GM19035 (cell line): ENCODE measurements around the gene TCF3.

Experiments
- ATAC-seq: cut with Tn5 transposase; IDR thresholded peaks from one replicate; pipeline ENCODE4 v1.9.1; 2021; ENCODE audit not compliant: unreplicated experiment

Gene TCF3

GRCh38 chr19:1590641-1591397 lies 61.6 kb downstream of the TCF3 start:
- ATAC-seq: no peak

- ATAC-seq: no peak
Observed at GRCh38 chr19:1587872-1588271, 64.5 kb downstream of the TCF3 start.

- ATAC-seq: no peak
Observed at GRCh38 chr19:1585243-1585580, 67.2 kb downstream of the TCF3 start.

DNA sequence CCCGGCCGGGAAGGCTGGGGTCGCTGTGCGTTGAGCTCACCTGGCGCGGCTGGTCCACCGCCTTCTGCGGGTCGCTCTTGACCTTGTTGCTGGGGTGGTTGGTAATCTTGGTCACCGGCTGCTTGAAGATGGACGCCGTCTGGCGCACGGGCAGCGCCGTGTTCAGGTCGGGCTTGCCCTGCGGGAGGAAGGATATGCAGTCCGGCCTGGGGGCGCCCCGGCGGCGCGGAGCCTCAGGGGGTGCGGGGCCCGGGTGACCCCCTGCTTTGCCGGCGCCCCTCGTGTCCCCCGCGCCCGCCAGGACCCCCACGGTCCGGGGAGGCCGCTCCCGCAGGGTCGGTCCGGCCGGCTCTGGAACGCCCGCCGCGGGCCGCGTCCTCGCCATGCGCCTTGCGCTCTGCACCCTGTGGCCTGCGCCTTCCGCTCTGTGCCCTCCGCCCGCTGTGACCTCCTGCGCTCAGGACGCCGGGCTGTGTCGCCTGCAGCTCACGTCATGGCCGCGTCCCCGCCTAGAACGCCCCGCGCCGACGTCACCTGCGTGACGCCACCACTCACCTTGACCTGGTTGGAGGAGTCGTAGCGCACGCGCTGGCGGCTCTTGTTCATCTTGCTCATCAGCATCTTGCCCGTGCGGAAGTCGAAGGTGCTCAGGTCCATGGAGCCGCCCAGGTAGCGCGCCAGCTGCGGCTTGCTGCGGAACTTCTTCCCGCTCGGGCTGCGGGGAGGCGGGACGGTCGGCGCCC lies 67.7 kb downstream of the TCF3 start:
- no peak for ATAC-seq

- ATAC-seq: no peak
Observed at GRCh38 chr19:1582201-1582600, 70.2 kb downstream of the TCF3 start.

- no peak for ATAC-seq
Observed at GRCh38 chr19:1580957-1581356, 71.5 kb downstream of the TCF3 start.

- ATAC-seq: no peak
Observed at GRCh38 chr19:1580382-1580781, 72.0 kb downstream of the TCF3 start.

- no peak for ATAC-seq
Observed at GRCh38 chr19:1579222-1579621, 73.2 kb downstream of the TCF3 start.

GRCh38 chr19:1577929-1578618 lies 74.3 kb downstream of the TCF3 start:
- ATAC-seq: no peak

- no peak for ATAC-seq
Observed at GRCh38 chr19:1577090-1577928, 75.1 kb downstream of the TCF3 start.

- no peak for ATAC-seq
Observed at GRCh38 chr19:1576242-1577089, 75.9 kb downstream of the TCF3 start.

- no peak for ATAC-seq
Observed at GRCh38 chr19:1575323-1576241, 76.8 kb downstream of the TCF3 start.

DNA sequence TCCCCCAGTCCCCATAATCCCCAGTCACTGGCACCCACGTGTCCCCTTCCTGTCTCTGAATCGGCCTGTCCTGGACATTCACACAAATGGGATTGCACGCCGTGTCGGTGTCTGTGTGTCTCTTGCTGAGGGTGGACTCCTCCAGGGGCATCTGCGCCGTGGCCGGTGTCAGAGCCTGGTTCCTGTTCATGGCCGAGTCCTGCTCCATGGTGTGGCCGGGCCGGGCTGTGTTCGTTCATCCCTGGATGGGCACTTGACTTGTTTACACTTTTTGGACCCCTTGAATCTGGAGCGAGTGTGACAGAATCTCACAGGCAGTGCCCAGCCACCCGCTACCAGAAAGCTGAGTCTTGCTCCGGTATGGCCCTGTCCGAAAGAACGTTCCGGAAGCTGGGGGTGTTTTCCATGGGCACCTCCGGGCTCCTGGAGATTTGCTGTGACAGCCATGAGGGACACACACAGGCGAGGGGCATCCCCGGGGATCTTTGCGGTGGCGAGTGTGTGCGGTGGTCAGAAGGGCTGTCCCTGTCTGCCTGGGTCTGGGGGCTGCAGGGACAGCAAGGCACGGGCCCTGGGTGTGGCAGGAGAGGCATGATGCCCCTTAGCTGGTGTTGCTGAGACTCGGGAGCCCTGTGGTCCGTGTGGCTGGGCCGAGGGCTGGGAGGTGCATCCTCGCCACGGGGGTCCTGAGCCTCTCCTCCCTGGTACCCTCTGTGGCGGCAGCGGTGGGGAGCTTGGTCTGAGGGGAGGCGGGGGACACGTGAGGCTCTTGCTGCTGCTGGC lies 77.9 kb downstream of the TCF3 start:
- ATAC-seq: no peak

DNA sequence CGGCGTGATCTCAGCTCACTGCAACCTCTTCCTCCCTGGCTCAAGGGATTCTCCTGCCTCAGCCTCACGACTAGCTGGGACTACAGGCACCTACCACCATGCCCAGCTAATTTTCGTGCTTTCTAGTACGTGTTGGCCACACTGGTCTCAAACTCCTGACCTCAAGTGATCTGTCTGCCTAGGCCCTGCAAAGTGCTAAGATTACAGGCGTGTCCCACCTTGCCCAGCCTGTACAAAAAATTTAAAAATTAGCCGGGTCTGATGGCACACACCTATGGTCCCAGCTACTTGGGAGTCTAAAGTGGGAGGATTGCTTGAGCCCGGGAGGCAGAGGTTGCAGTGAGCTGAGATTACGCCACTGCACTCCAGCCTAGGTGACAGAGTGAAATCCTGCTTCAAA lies 79.6 kb downstream of the TCF3 start:
- ATAC-seq: no peak

- no peak for ATAC-seq
Observed at GRCh38 chr19:1571358-1571757, 81.1 kb downstream of the TCF3 start.

DNA sequence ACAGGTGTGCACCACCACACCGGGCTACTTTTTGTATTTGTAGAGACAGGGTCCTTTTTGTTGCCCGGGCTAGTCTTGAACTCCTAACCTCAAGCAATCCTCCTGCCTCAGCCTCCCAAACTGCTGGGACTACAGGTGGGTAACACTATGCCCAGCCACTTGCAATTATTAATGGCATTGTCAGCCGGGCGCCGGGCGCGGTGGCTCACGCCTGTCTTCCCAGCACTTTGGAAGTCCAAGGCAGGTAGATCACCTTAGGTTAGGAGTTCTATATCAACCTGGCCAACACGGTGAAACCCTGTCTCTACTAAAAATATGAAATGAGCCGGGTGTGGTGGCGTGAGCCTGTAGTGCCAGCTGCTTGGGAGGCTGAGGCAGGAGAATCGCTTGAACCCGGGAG lies 81.6 kb downstream of the TCF3 start:
- no peak for ATAC-seq

GRCh38 chr19:1569997-1570396 lies 82.4 kb downstream of the TCF3 start:
- no peak for ATAC-seq

GRCh38 chr19:1568320-1569019 lies 83.9 kb downstream of the TCF3 start, which contains the start of gene MEX3D:
Gene MEX3D (minus strand): TSS chr19:1568325. CDS start chr19:1568058, 267 bp downstream.
- ATAC-seq: peak; percentile 62
